ENCODE results near the gene HS3ST4.

- no peak for TF ChIP-seq CTCF (IDR thresholded peaks at IDR 0.05)
- no peak for TF ChIP-seq POLR2AphosphoS5 (IDR thresholded peaks at IDR 0.05; ENCODE audit: low read depth, low read length)
- TF ChIP-seq, protein P1, sequence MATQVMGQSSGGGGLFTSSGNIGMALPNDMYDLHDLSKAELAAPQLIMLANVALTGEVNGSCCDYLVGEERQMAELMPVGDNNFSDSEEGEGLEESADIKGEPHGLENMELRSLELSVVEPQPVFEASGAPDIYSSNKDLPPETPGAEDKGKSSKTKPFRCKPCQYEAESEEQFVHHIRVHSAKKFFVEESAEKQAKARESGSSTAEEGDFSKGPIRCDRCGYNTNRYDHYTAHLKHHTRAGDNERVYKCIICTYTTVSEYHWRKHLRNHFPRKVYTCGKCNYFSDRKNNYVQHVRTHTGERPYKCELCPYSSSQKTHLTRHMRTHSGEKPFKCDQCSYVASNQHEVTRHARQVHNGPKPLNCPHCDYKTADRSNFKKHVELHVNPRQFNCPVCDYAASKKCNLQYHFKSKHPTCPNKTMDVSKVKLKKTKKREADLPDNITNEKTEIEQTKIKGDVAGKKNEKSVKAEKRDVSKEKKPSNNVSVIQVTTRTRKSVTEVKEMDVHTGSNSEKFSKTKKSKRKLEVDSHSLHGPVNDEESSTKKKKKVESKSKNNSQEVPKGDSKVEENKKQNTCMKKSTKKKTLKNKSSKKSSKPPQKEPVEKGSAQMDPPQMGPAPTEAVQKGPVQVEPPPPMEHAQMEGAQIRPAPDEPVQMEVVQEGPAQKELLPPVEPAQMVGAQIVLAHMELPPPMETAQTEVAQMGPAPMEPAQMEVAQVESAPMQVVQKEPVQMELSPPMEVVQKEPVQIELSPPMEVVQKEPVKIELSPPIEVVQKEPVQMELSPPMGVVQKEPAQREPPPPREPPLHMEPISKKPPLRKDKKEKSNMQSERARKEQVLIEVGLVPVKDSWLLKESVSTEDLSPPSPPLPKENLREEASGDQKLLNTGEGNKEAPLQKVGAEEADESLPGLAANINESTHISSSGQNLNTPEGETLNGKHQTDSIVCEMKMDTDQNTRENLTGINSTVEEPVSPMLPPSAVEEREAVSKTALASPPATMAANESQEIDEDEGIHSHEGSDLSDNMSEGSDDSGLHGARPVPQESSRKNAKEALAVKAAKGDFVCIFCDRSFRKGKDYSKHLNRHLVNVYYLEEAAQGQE (IDR thresholded peaks at IDR 0.05; ENCODE audit: insufficient read depth in 1 of 2, low read depth in 2 of 2, low read length in 1 of 2) = no peak
Measured at GRCh38 chr16:25828510-25828909, 136.8 kb downstream of the HS3ST4 start.

Measured in Panc1 (cell line).